SU-DHL-6 (cell line): ENCODE results near the gene DAPL1.

Source experiments
- EZH2phosphoT487 ChIP-seq: fragments of 200-600 bp; sonication (generic), shearing (Covaris generic); conservative IDR thresholded peaks from 2 replicates; pipeline ENCODE4 v1.6.1; 2018; ENCODE audit warnings: mild to moderate bottlenecking, antibody characterized with exemption, low read length, moderate library complexity, mixed read lengths
- TF ChIP-seq, protein P1 (sequence below): fragments of 200-600 bp; sonication (generic); IDR thresholded peaks from one replicate; pipeline ENCODE4 v1.5.1; 2017; ENCODE audit warnings: antibody characterized with exemption, mild to moderate bottlenecking, low read length, moderate library complexity; ENCODE audit not compliant: insufficient read depth, poor library complexity, severe bottlenecking

DNA sequence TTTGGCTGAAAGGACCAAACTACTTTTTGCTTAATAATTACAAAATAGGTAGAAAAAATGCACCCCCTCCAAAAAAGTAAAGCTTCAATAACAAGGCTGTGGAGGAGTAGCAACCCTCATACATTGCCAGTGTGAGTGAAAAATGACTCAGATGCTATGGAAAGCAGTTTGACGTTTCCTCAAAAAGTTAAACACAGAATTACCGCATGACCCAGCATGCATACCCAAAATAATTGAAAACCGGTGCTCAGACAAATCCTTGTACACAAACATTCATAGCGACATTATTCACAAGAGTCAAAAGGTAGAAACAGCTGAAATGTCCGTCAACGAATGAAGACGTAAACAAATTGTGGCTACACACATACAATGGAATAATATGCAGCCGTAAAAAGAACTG, 38.8 kb upstream of the DAPL1 start:
- TF ChIP-seq, protein P1, sequence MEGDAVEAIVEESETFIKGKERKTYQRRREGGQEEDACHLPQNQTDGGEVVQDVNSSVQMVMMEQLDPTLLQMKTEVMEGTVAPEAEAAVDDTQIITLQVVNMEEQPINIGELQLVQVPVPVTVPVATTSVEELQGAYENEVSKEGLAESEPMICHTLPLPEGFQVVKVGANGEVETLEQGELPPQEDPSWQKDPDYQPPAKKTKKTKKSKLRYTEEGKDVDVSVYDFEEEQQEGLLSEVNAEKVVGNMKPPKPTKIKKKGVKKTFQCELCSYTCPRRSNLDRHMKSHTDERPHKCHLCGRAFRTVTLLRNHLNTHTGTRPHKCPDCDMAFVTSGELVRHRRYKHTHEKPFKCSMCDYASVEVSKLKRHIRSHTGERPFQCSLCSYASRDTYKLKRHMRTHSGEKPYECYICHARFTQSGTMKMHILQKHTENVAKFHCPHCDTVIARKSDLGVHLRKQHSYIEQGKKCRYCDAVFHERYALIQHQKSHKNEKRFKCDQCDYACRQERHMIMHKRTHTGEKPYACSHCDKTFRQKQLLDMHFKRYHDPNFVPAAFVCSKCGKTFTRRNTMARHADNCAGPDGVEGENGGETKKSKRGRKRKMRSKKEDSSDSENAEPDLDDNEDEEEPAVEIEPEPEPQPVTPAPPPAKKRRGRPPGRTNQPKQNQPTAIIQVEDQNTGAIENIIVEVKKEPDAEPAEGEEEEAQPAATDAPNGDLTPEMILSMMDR: no peak
- TF ChIP-seq EZH2phosphoT487: no peak
